Measurements from ENCODE around the gene TST.

Gene TST

GRCh38 chr22:37018086-37018814 is 997 bp downstream of the TST start:
- DNase-seq (ENCODE audit: insufficient read length, low spot score) (no peak), FAIRE-seq (no peak)
- TF ChIP-seq CTCF (IDR thresholded peaks at IDR 0.05; ENCODE audit: insufficient read depth, missing control alignments), result no peak

DNA sequence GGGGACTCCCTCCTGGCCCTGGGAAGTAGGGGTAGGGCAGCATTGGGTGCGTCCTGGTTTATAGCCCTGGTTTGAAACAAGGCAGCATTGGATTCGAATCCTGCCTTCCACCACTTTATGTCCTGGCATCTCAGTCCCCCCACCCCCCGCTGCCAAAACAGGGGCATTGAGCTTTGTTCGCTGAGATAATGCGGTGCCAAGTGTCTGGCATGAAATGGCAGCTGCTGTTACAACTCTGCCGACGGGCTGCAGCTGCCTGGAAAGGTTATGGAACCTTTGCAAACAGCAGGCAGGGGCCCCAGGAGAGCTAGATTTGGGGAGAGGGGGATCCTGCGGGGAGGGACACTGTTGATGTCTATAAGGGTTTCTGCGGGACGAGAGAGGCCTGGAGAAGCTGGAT is 1.9 kb downstream of the TST start:
- TF ChIP-seq CTCF (IDR thresholded peaks at IDR 0.05; ENCODE audit: insufficient read depth, missing control alignments), result no peak
- no peak for DNase-seq (ENCODE audit: insufficient read length, low spot score)

DNA sequence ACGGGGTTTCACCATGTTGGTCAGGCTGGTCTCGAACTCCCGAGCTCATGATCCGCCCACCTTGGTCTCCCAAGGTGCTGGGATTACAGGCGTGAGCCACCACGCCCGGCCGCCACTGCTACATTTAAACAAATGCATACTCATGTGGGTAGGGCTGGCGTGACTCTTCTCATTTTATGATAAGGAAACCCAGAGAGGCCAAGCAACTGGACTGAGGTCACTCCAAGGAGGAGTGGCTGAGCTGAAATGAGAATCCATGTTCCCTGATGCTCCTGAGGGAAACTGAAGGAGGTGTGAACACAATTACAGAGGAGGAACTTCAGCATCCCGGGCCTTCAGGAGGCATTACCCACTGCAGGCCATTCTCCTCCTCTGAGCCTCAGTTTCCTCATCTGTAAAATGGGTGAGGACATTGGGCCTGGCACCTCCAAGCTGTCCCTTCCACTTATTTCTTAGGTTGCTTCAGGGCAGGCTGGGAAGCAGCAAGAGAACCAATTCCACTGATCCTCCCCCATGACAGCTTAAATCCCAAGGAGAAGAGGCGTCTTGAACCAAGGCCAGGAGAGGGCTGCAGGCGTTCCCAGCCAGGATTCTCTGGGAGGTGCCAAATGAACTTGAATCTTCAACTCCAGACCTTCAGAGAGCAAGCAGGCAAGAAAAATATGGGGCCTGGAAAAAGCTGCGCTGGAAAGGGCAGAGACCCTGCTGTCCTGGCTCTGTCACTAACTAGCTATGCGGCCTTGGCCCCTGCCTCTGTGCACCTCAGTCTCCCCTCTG is 2.9 kb downstream of the TST start:
- no peak for DNase-seq (ENCODE audit: insufficient read length, low spot score)
- no peak for TF ChIP-seq CTCF (IDR thresholded peaks at IDR 0.05; ENCODE audit: insufficient read depth, missing control alignments)
- FAIRE-seq, result no peak

More for the DNA sequence above, 1.9 kb downstream of the TST start:
- no peak for FAIRE-seq

DNA sequence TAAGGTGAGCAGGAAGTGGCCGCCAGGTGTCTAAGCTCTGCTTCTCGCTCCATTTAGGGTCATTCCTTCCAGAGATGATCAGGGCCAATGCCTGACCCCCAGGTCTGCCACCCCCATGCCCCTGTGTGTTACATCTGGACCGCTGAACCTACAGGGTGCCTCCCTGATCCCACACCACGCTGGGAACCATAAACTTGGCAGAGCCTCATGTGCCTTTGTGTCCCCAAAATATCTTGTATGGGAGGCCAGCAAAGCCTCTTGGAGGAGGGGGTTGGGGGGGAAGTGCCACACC is 3.7 kb downstream of the TST start:
- TF ChIP-seq CTCF (IDR thresholded peaks at IDR 0.05; ENCODE audit: insufficient read depth, missing control alignments), result no peak
- FAIRE-seq (no peak), DNase-seq (ENCODE audit: insufficient read length, low spot score) (no peak)

- FAIRE-seq, result no peak
- DNase-seq (ENCODE audit: insufficient read length, low spot score), result no peak
- TF ChIP-seq CTCF (IDR thresholded peaks at IDR 0.05; ENCODE audit: insufficient read depth, missing control alignments), result no peak
Measured at GRCh38 chr22:37014835-37015586, 4.2 kb downstream of the TST start.

- no peak for TF ChIP-seq CTCF (IDR thresholded peaks at IDR 0.05; ENCODE audit: insufficient read depth, missing control alignments)
- DNase-seq (ENCODE audit: insufficient read length, low spot score) (no peak), FAIRE-seq (no peak)
Measured at GRCh38 chr22:37014415-37014806, 4.8 kb downstream of the TST start.
